H1 (cell line): ENCODE results near the gene SIPA1L3. TPM values are rescaled to one million over a fixed set of nuclear protein-coding genes. Genes with fewer than 3 reads are reported as not detected.

Source experiments
- CTCF ChIA-PET: fragments of 300-600 bp; sonication (Branson Sonifier 250); formaldehyde crosslinking; loops from one replicate; lab custom pipeline; 2021; ENCODE audit not compliant: partially characterized antibody; lab: Charles Lee
- POLR2A ChIA-PET: fragments of 300-600 bp; sonication (Branson Sonifier 250); formaldehyde crosslinking; loops from one replicate; lab custom pipeline; 2021; ENCODE audit warnings: inconsistent platforms; ENCODE audit not compliant: partially characterized antibody; lab: Charles Lee
- DNase-seq, 2 experiments: peaks; one replicate each; pipeline versions ENCODE4 v3.0.0 to v3.0.0-alpha.2; 2010 to 2022; ENCODE audit warnings: low spot score in 2 of 2, low read depth in 1 of 2, mixed read lengths in 1 of 2
- FAIRE-seq: peaks from 2 replicates; lab custom pipeline; 2011; peaks lifted over from hg19 to GRCh38; lab: Jason Lieb, UNC
- H2AFZ ChIP-seq: 2 replicates; pipeline ENCODE4 v1.8.1; 2012; ENCODE audit warnings: low read length, inconsistent platforms
- H2AK5ac ChIP-seq: 2 replicates; pipeline ENCODE4 v1.6.1; 2013; ENCODE audit warnings: low read depth, low read length
- H2BK120ac ChIP-seq: replicated peaks from 2 replicates; pipeline ENCODE3; 2013; ENCODE audit warnings: low read depth, low read length, inconsistent platforms
- H2BK12ac ChIP-seq: 2 replicates; pipeline ENCODE4 v1.6.1; 2013; ENCODE audit warnings: low read depth, low read length
- H2BK15ac ChIP-seq: 2 replicates; pipeline ENCODE4 v1.6.1; 2013; ENCODE audit warnings: low read length
- H2BK20ac ChIP-seq: 2 replicates; pipeline ENCODE4 v1.6.1; 2013; ENCODE audit warnings: low read length
- H2BK5ac ChIP-seq: 2 replicates; pipeline ENCODE4 v1.6.1; 2013; ENCODE audit warnings: low read depth, low read length
- H3K14ac ChIP-seq: 2 replicates; pipeline ENCODE4 v1.6.1; 2013; ENCODE audit warnings: inconsistent platforms; ENCODE audit not compliant: insufficient read length
- H3K18ac ChIP-seq: 2 replicates; pipeline ENCODE4 v1.6.1; 2013; ENCODE audit warnings: low read length; ENCODE audit errors: extremely low read depth
- H3K23ac ChIP-seq: 2 replicates; pipeline ENCODE4 v1.6.1; 2013; ENCODE audit warnings: inconsistent platforms; ENCODE audit not compliant: insufficient read length
- H3K23me2 ChIP-seq: 2 replicates; pipeline ENCODE4 v1.6.1; 2013; ENCODE audit warnings: low read depth, low read length
- H3K27ac ChIP-seq: 2 replicates; pipeline ENCODE4 v1.6.1; 2011; ENCODE audit warnings: low read depth, low read length, inconsistent platforms
- H3K27me3 ChIP-seq, 4 experiments: replicated peaks in 1 of 4; 1 replicate in 1 of 4; 2 replicates in 3 of 4; pipeline versions ENCODE4 v1.6.1 to v1.8.1; 2011 to 2013; ENCODE audit warnings: low read length in 3 of 4, mild to moderate bottlenecking in 3 of 4, inconsistent platforms in 2 of 4, mixed read lengths in 2 of 4, moderate library complexity in 1 of 4; ENCODE audit not compliant: control insufficient read depth in 3 of 4, insufficient read depth in 3 of 4; ENCODE audit errors: extremely low read depth in 1 of 4
- H3K36me3 ChIP-seq, 4 experiments: 2 replicates each; pipeline versions ENCODE4 v1.6.1 to v1.8.1; 2011 to 2013; ENCODE audit warnings: mild to moderate bottlenecking in 4 of 4, low read length in 3 of 4, moderate library complexity in 2 of 4, control low read depth in 1 of 4, inconsistent platforms in 1 of 4; ENCODE audit not compliant: insufficient read depth in 4 of 4, control insufficient read depth in 2 of 4
- H3K4ac ChIP-seq: replicated peaks from 2 replicates; pipeline ENCODE3; 2013; ENCODE audit warnings: low read length, low read depth, mixed read lengths, inconsistent platforms; ENCODE audit not compliant: insufficient read length
- H3K4me1 ChIP-seq, 4 experiments: replicated peaks in 1 of 4; 1 replicate in 1 of 4; 2 replicates in 3 of 4; pipeline versions ENCODE4 v1.6.1 to v1.8.1; 2011 to 2013; ENCODE audit warnings: low read length in 3 of 4, inconsistent platforms in 2 of 4, mixed read lengths in 1 of 4; ENCODE audit not compliant: insufficient read depth in 4 of 4, control insufficient read depth in 3 of 4
- H3K4me2 ChIP-seq, 2 experiments: 2 replicates each; pipeline versions ENCODE4 v1.6.1 to v1.8.1; 2011 to 2013; ENCODE audit warnings: low read depth in 2 of 2, low read length in 2 of 2, control low read depth in 1 of 2, inconsistent platforms in 1 of 2, mild to moderate bottlenecking in 1 of 2; ENCODE audit not compliant: insufficient read depth in 1 of 2
- H3K4me3 ChIP-seq, 4 experiments: fragments of 200-600, 300-600 bp in 1 of 4; sonication (generic), shearing (Covaris generic), sonication (Bioruptor Twin) in 1 of 4; 2 replicates each; pipeline versions ENCODE4 v1.5.1 to v1.8.1; 2011 to 2016; ENCODE audit warnings: low read length in 4 of 4, low read depth in 3 of 4, control low read depth in 2 of 4, inconsistent platforms in 2 of 4, mild to moderate bottlenecking in 2 of 4, mixed read lengths in 1 of 4, moderate library complexity in 1 of 4; ENCODE audit not compliant: insufficient read depth in 2 of 4; ENCODE audit errors: extremely low read depth in 1 of 4
- H3K56ac ChIP-seq: replicated peaks from 2 replicates; pipeline ENCODE3; 2013; ENCODE audit warnings: low read depth, mild to moderate bottlenecking, mixed read lengths, low read length, inconsistent platforms; ENCODE audit not compliant: insufficient read length
- H3K79me1 ChIP-seq: 2 replicates; pipeline ENCODE4 v1.6.1; 2013; ENCODE audit warnings: low read depth, low read length, control low read depth
- H3K79me2 ChIP-seq, 2 experiments: 2 replicates each; pipeline versions ENCODE4 v1.6.1 to v1.8.1; 2012 to 2013; ENCODE audit warnings: low read length in 2 of 2, mild to moderate bottlenecking in 2 of 2, inconsistent platforms in 1 of 2; ENCODE audit not compliant: insufficient read depth in 2 of 2, control insufficient read depth in 1 of 2
- H3K9ac ChIP-seq, 4 experiments: replicated peaks in 1 of 4; 1 replicate in 1 of 4; 2 replicates in 3 of 4; pipeline versions ENCODE4 v1.6.1 to v1.8.1; 2011 to 2013; ENCODE audit warnings: low read depth in 3 of 4, low read length in 3 of 4, control low read depth in 2 of 4, mild to moderate bottlenecking in 2 of 4, moderate library complexity in 2 of 4, inconsistent platforms in 1 of 4; ENCODE audit errors: extremely low read depth in 1 of 4
- H3K9me3 ChIP-seq, 2 experiments: 2 replicates each; pipeline versions ENCODE4 v1.6.1 to v1.8.1; 2012 to 2013; ENCODE audit warnings: mild to moderate bottlenecking in 2 of 2, moderate library complexity in 2 of 2, control low read depth in 1 of 2, inconsistent platforms in 1 of 2, low read depth in 1 of 2, low read length in 1 of 2, mixed read lengths in 1 of 2; ENCODE audit not compliant: insufficient read depth in 2 of 2
- H4K20me1 ChIP-seq, 2 experiments: replicated peaks in 1 of 2; 2 replicates each; pipeline versions ENCODE3 to v1.8.1; 2011 to 2013; ENCODE audit warnings: inconsistent platforms in 2 of 2, low read length in 2 of 2, mild to moderate bottlenecking in 1 of 2; ENCODE audit not compliant: insufficient read depth in 2 of 2, control insufficient read depth in 1 of 2
- H4K5ac ChIP-seq: 2 replicates; pipeline ENCODE4 v1.6.1; 2013; ENCODE audit warnings: low read length, low read depth, mixed read lengths, inconsistent platforms; ENCODE audit not compliant: insufficient read length
- H4K8ac ChIP-seq: 2 replicates; pipeline ENCODE4 v1.8.0; 2013; ENCODE audit warnings: mild to moderate bottlenecking, moderate library complexity, low read length, inconsistent platforms; ENCODE audit not compliant: insufficient read depth; ENCODE audit errors: extremely low read depth
- H4K91ac ChIP-seq: replicated peaks from 2 replicates; pipeline ENCODE3; 2013; ENCODE audit warnings: low read length, mixed read lengths, inconsistent platforms; ENCODE audit not compliant: insufficient read length
- KDM1A ChIP-seq: fragments of 200-600, 300-600 bp; sonication (generic); IDR thresholded peaks from 2 replicates; pipeline ENCODE4 v1.7.1; 2016; ENCODE audit warnings: mild to moderate bottlenecking, low read length, borderline replicate concordance
- RBBP5 ChIP-seq: IDR thresholded peaks from 2 replicates; pipeline ENCODE4 v1.7.1; 2012; ENCODE audit warnings: low read depth, mild to moderate bottlenecking, inconsistent platforms, low read length, moderate library complexity, borderline replicate concordance
- SIX5 ChIP-seq: IDR thresholded peaks from 2 replicates; pipeline ENCODE4 v1.6.1; 2011; ENCODE audit warnings: mild to moderate bottlenecking, low read depth, low read length
- WGBS, 2 experiments: shearing (Covaris generic) in 1 of 2; methylation state at CpG; one replicate each; pipeline versions ENCODE4 v1.1.6 to v1.1.7; 2013 to 2015; ENCODE audit warnings: low lambda C conversion rate in 2 of 2, mixed read lengths in 2 of 2, inconsistent platforms in 1 of 2, low coverage in 1 of 2, missing lambda C conversion rate in 1 of 2; ENCODE audit not compliant: insufficient replicate concordance in 2 of 2, insufficient coverage in 1 of 2, insufficient read length in 1 of 2; ENCODE audit errors: extremely low coverage in 1 of 2, missing lambda C conversion rate in 1 of 2; 5-methylcytosine and 5-hydroxymethylcytosine counted together
- polyA plus RNA-seq, 7 experiments: library from polyadenylated mRNA; depleted of rRNA in 3 of 7; stranded (reverse) in 5 of 7; unstranded in 2 of 7; fragments of >200 nt in 5 of 7; fragments of 200-250 nt in 2 of 7; gene quantifications; 1 replicate in 5 of 7; 2 replicates in 1 of 7; 4 replicates in 1 of 7; pipeline versions ENCODE4 v1.2.1 to v1.2.3, GENCODE V29; 2011 to 2013; ENCODE audit warnings: missing spikeins in 2 of 7, mixed read lengths in 2 of 7
- total RNA-seq: library from RNA; stranded (reverse); fragmentation: NEBNext Ultra II Directional; extraction: Animal tissue kit (Norgen Biotek cat#: 25700); gene quantifications from 2 replicates; pipeline ENCODE4 v1.2.1, GENCODE V29; 2021

SIPA1L3 gene
- total and polyA plus RNA-seq, 2 of the 8 experiments (the other 6 are each of a cell fraction or from before 2014, with no cell fraction given), result 15.0 to 54.9 TPM

DNA sequence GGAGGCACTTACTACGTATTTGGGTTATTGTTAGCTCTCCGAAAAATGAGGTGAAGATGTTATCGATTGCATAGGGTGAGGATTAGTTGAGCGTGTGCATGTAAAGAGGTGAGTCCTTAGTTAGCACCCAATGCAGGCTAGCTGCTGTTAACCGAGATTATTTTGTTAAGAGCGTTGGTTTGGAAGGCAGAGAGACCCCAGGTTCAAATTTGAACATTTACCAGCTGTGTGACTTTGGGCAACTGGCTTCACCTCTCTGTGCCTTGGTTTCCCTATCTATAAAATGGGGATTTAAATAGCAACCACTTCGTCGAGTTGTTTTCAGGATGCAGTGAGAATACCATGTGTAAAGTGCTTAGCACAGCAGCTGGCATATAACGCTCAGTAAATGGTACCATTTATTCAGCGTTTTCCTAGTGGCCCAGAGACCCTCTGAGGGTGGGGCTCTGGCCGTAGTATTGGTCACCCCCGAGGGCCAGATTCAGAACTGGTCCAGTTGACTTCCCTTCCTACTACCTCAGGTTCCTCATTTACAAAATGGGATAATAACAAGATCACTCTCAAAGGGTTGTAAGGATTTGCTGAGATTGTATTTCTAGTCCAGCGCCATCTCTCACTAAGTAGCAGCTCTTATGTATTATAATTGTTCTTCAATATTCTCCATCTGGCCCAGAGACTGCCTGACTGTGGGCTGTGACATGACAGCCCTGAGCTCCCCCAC lies 887 bp downstream of the SIPA1L3 start:
- peaks cover 0 to 26% (median 9%) of the 10 kb centered on the region in 4 experiments; a peak in 6 of 7 replicates for H3K4me1 ChIP-seq
- no peak overlapping the region for H3K23ac ChIP-seq
- ChIA-PET CTCF (interaction anchor here (0.7 to 13.7 kb wide), 8 partner anchors 11 to 234 kb away, joined by 3 to 259 read pairs (median 6); no protein-coding TSS in a partner anchor), POLR2A (interaction anchor here (0.9 to 5.2 kb wide), 17 partner anchors 9 to 276 kb away, joined by 3 to 50 read pairs (median 6); no protein-coding TSS in a partner anchor)
- no peak overlapping the region for H2BK12ac ChIP-seq
- no peak overlapping the region for H3K56ac ChIP-seq
- WGBS, 2 experiments, result 39% methylated on average over 13 of the region's 13 CpGs; no CpG with 5 or more reads in 1 of the 2 experiments
- no peak overlapping the region for H2BK15ac ChIP-seq
- peak overlapping the region in 3 of 4 experiments; percentile 15 to 66 (median 62); a peak in 5 of 7 replicates for H3K9ac ChIP-seq
- H3K79me1 ChIP-seq, result peaks cover 2% of the 10 kb centered on the region; the same call in 1 of the 2 replicates
- H2BK20ac ChIP-seq, result no peak overlapping the region
- H2AFZ ChIP-seq, result no peak overlapping the region
- H2BK5ac ChIP-seq, result no peak overlapping the region
- H3K27me3 ChIP-seq, result no peaks in the 10 kb centered on the region
- peak overlapping the region; percentile 72 to 92 (median 84) for H3K4me3 ChIP-seq
- no peak for FAIRE-seq
- H3K9me3 ChIP-seq, result no peaks in the 10 kb centered on the region
- no peak overlapping the region for H4K8ac ChIP-seq
- H3K23me2 ChIP-seq, result peaks cover 6% of the 10 kb centered on the region; the same call in 1 of the 2 replicates
- no peak for DNase-seq
- peak overlapping the region; percentile 82 to 85 for H3K4me2 ChIP-seq
- peaks cover 0 to 53% of the 10 kb centered on the region in 2 experiments; a peak in 3 of 4 replicates for H3K79me2 ChIP-seq
- H4K20me1 ChIP-seq, result peaks cover 3 to 11% of the 10 kb centered on the region in 2 experiments
- no peak overlapping the region for H4K5ac ChIP-seq
- no peaks in the 10 kb centered on the region for H3K36me3 ChIP-seq
- no peak overlapping the region for H4K91ac ChIP-seq
- no peak overlapping the region for H2AK5ac ChIP-seq
- no peak overlapping the region for H3K14ac ChIP-seq
- no peak overlapping the region for H3K18ac ChIP-seq
- no peak overlapping the region for H2BK120ac ChIP-seq
- no peak overlapping the region for H3K27ac ChIP-seq
- H3K4ac ChIP-seq, result no peak overlapping the region
- TF ChIP-seq KDM1A (peak; percentile 82; the same call in 1 of the 2 replicates), RBBP5 (no peak), SIX5 (no peak)
